A673 (cell line): ENCODE results near the gene MTO1. TPM values are rescaled to one million over a fixed set of nuclear protein-coding genes. Genes with fewer than 3 reads are reported as not detected.

Experiments used
- BruUV-seq: library from RNA; stranded (reverse); fragments of 400-500 nt; replicated peaks from 2 replicates; lab custom pipeline; 2021; lab: Mats Ljungman, UMichigan
- CTCF ChIA-PET: fragments of 300-600 bp; sonication (Branson Sonifier 250); formaldehyde crosslinking; loops from one replicate; lab custom pipeline; 2022; ENCODE audit warnings: antibody characterized with exemption; lab: Charles Lee
- POLR2A ChIA-PET: fragments of 300-600 bp; sonication (Branson Sonifier 250); formaldehyde crosslinking; loops from one replicate; lab custom pipeline; 2022; ENCODE audit warnings: antibody characterized with exemption; ENCODE audit not compliant: low non-redundant PET; lab: Charles Lee
- DNase-seq: peaks from one replicate; pipeline ENCODE4 v3.0.0-alpha.2; 2015; ENCODE audit warnings: low spot score
- H3K27ac ChIP-seq: fragments of 200-600 bp; sonication (generic); 2 replicates; pipeline ENCODE4 v1.5.1; 2016; ENCODE audit warnings: mixed run types, low read depth, mild to moderate bottlenecking, mixed read lengths, antibody characterized with exemption, low read length; ENCODE audit not compliant: poor library complexity, severe bottlenecking
- H3K27me3 ChIP-seq: fragments of 200-600 bp; sonication (generic); replicated peaks from 2 replicates; pipeline ENCODE4 v1.6.1; 2017; ENCODE audit warnings: mixed run types, low read depth, mild to moderate bottlenecking, mixed read lengths, antibody characterized with exemption, low read length; ENCODE audit not compliant: insufficient read depth, poor library complexity
- H3K36me3 ChIP-seq: fragments of 200-600 bp; sonication (generic); 2 replicates; pipeline ENCODE4 v1.6.1; 2016; ENCODE audit warnings: mixed run types, mild to moderate bottlenecking, mixed read lengths, antibody characterized with exemption, low read length; ENCODE audit not compliant: insufficient read depth, poor library complexity, severe bottlenecking
- H3K4me1 ChIP-seq: fragments of 200-600 bp; sonication (generic); 2 replicates; pipeline ENCODE4 v1.6.1; 2017; ENCODE audit warnings: mixed run types, mild to moderate bottlenecking, mixed read lengths, antibody characterized with exemption, low read length; ENCODE audit not compliant: insufficient read depth, poor library complexity, severe bottlenecking
- H3K4me3 ChIP-seq: fragments of 200-600 bp; sonication (generic); 2 replicates; pipeline ENCODE4 v1.5.1; 2016; ENCODE audit warnings: low read depth, mixed run types, mild to moderate bottlenecking, mixed read lengths, low read length; ENCODE audit not compliant: poor library complexity, severe bottlenecking
- H3K9me3 ChIP-seq: fragments of 200-600 bp; sonication (generic); 2 replicates; pipeline ENCODE4 v1.6.1; 2016; ENCODE audit warnings: mixed run types, low read depth, mild to moderate bottlenecking, mixed read lengths, antibody characterized with exemption, low read length; ENCODE audit not compliant: poor library complexity, severe bottlenecking
- EZH2 ChIP-seq: fragments of 200-600 bp; sonication (generic); IDR thresholded peaks from 2 replicates; pipeline ENCODE4 v1.6.1; 2017; ENCODE audit warnings: borderline replicate concordance, low read depth, mild to moderate bottlenecking, mixed read lengths, antibody characterized with exemption, low read length; ENCODE audit not compliant: poor library complexity, severe bottlenecking
- intact Hi-C: fragments of 100-400 bp; cut with micrococcal nuclease; formaldehyde crosslinking; loops from one replicate; pipeline ENCODE4 v1.10.0; 2022; ENCODE audit not compliant: unreplicated experiment
- total RNA-seq: library from RNA; stranded (reverse); gene quantifications from 2 replicates; pipeline ENCODE4 v1.2.3, GENCODE V29; 2021
- TF ChIP-seq, protein P1 (sequence below): fragments of 300-800, 200-600 bp; sonication (generic); conservative IDR thresholded peaks from 2 replicates; pipeline ENCODE4 v1.5.1; 2017; ENCODE audit warnings: low read depth, mild to moderate bottlenecking, antibody characterized with exemption, low read length, moderate library complexity, mixed read lengths

Gene MTO1
- total RNA-seq, 1 experiment from 2014 or later: 50.8 TPM

DNA sequence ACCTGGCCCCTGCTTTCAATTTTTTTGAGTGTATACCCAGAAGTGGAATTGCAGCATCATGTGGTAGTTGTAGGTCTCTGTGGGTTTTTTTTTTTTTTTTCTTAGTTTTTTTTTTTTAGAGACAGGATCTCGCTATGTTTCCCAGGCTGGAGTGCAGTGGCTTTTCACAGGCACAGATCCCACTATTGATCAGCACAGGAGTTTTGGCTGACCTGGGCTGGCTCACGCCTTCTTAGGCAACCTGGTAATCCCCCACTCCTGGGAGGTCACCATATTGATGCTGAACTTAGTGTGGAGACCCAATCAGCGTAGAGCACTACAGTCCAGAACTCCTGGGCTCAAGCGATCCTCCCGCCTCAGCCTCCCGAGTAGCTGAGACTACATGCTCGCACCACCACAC, 25.9 kb downstream of the MTO1 start:
- Histone ChIP-seq H3K9me3 (no peaks in the 10 kb centered on the region), H3K27me3 (no peaks in the 10 kb centered on the region), H3K4me3 (no peak overlapping the region), H3K27ac (no peak overlapping the region), H3K36me3 (peaks cover 54% of the 10 kb centered on the region), H3K4me1 (no peaks in the 10 kb centered on the region)
- no TSS peak for BruUV-seq
- DNase-seq: no peak
- no peak for TF ChIP-seq EZH2
- TF ChIP-seq, protein P1, sequence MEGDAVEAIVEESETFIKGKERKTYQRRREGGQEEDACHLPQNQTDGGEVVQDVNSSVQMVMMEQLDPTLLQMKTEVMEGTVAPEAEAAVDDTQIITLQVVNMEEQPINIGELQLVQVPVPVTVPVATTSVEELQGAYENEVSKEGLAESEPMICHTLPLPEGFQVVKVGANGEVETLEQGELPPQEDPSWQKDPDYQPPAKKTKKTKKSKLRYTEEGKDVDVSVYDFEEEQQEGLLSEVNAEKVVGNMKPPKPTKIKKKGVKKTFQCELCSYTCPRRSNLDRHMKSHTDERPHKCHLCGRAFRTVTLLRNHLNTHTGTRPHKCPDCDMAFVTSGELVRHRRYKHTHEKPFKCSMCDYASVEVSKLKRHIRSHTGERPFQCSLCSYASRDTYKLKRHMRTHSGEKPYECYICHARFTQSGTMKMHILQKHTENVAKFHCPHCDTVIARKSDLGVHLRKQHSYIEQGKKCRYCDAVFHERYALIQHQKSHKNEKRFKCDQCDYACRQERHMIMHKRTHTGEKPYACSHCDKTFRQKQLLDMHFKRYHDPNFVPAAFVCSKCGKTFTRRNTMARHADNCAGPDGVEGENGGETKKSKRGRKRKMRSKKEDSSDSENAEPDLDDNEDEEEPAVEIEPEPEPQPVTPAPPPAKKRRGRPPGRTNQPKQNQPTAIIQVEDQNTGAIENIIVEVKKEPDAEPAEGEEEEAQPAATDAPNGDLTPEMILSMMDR: no peak
- CTCF ChIA-PET: no interaction called here
- POLR2A ChIA-PET: no interaction called here
- intact Hi-C loops: no loop called here

DNA sequence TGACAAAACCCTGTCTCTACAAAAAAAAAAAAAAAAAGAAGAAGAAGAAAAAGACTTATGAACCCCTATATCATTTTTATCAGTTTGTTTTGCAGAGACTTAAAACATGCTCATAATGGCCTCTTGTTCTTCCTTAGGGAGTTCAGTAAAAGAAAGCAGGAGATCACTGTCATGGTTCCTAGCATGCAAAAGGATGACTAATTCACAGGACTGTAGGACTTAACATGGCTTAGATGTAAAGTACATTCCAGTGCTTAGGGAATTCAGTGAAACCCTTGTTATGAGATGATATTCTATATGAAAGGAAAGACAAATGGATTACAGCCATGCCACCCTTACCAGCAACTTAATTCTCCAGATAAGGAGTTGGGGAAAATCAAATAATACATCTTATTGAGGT, 29.8 kb downstream of the MTO1 start:
- Histone ChIP-seq H3K36me3 (peaks cover 51% of the 10 kb centered on the region), H3K4me3 (no peak overlapping the region), H3K27me3 (no peaks in the 10 kb centered on the region), H3K4me1 (no peaks in the 10 kb centered on the region), H3K27ac (no peak overlapping the region), H3K9me3 (no peaks in the 10 kb centered on the region)
- TF ChIP-seq, protein P1: no peak
- TF ChIP-seq EZH2: no peak
- intact Hi-C loops: no loop called here
- no peak for DNase-seq
- POLR2A ChIA-PET: no interaction called here
- no TSS peak for BruUV-seq
- CTCF ChIA-PET: no interaction called here

DNA sequence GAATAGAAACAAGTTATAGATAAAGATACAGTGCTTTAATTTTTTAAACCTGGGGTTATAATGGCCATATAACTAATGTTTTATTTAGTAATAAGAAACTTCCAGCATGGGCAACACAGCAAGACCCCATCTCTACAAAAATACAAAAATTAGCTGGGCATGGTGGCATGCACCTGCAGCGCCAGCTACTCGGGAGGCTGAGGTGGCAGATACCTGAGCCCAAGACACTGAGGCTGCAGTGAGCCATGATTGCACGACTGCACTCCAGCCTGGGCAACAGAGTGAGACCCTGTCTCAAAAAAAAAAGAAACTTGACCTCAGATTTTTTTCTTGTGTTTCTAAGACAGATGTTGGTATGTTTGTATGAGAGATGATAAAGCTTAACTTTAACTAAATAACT, 36.4 kb downstream of the MTO1 start:
- Histone ChIP-seq H3K9me3 (no peaks in the 10 kb centered on the region), H3K4me1 (no peaks in the 10 kb centered on the region), H3K27ac (no peak overlapping the region), H3K27me3 (no peaks in the 10 kb centered on the region), H3K36me3 (peaks cover 49% of the 10 kb centered on the region), H3K4me3 (no peak overlapping the region)
- POLR2A ChIA-PET: no interaction called here
- TF ChIP-seq, protein P1: no peak
- no peak for TF ChIP-seq EZH2
- no TSS peak for BruUV-seq
- intact Hi-C loops: no loop called here
- CTCF ChIA-PET: interaction anchor here (0.6 kb wide), 1 partner anchor 24 kb away, joined by 6 read pairs; no protein-coding TSS in a partner anchor
- DNase-seq: no peak
